Suppressor macrophage treated with lipopolysaccharide for 1 hour (primary cell): ENCODE results near the gene OR10T2.
"Not testable (repeated sequence)": the region's sequence is repeated elsewhere in the genome, so short reads cannot be mapped to it uniquely, and the experiment has no call there.

Experiments used
- DNase-seq, 3 donors: peaks; one replicate each; pipeline ENCODE4 v3.0.0-alpha.2; 2020 to 2022

OR10T2 gene

GRCh38 chr1:158398818-158399514 is at the start of gene OR10T2:
TSS of gene OR10T2 (minus strand) at chr1:158399466. CDS start at chr1:158399466, 0 bp downstream.
- DNase-seq: no peak

- no peak for DNase-seq
These were observed 46.1 kb upstream of the OR10T2 start for GRCh38 chr1:158445376-158445775.

GRCh38 chr1:158434741-158435140 is 35.5 kb upstream of the OR10T2 start:
- peak; percentile 7 to 41 (median 30) for DNase-seq

- DNase-seq: peak; percentile 32 to 64 (median 49)
These were observed 30.9 kb upstream of the OR10T2 start for GRCh38 chr1:158430163-158430562.

DNA sequence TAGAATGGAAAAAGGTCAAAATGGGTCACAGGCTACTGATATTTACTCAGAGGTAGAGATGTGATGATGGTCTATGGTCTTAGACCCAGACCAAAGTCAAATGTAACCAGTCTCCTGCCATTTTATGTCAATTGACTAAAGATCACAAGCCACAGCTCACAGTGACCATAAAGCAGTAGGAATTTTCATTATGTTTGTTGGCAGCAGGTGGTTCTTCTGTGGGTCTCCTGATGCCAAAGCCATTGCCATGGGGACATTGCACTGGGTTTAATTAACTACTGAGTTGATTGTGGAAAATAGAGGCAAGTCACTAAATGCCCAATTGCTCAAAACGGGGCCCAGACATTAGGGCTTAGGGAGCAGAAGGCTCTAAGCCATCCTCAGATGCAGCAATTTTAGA is 26.9 kb upstream of the OR10T2 start, which contains the start of gene OR10K2:
TSS of gene OR10K2 (minus strand) at position 101 of the 400 bp plus-strand sequence. CDS start 5,371 bp downstream, outside the sequence.
- no peak for DNase-seq

GRCh38 chr1:158425027-158425426 is 25.8 kb upstream of the OR10T2 start:
- DNase-seq: peak in 1 of 3 donors; percentile 23

GRCh38 chr1:158422212-158422611 is 22.9 kb upstream of the OR10T2 start:
- no peak for DNase-seq

GRCh38 chr1:158417586-158417985 is 18.3 kb upstream of the OR10T2 start:
- no peak for DNase-seq

DNA sequence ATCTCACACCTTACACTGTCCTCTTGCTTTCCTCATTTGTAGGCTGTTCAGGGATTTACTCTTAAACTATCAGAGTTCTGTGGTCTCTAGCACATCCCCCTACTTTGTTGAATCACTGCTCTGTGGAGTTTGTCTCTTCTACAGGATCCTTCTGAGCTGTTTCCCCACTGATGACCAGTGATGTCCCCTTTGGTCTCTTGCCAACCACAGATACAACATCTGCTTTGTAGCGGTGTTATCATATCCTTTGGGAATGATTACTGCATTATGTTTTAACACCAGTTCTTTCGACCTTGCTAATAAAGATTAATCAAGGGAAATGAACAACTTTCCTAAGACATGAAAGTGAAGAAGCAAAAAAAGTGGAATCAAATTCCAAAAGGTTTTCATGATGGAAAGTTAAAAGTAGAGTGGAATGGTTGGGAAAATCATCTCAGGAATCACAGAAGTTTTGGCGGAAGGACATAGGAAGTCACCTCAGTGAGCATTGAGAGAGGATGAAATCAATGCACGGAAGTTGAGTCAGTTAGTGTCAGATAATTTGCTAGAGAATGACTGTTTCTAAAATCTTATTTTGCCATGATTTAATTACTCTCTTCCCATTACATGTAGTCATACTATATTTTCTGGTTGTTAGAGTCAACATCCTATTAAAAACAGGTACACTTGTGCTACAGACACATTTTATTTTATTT is 15.5 kb upstream of the OR10T2 start:
- no peak for DNase-seq

DNA sequence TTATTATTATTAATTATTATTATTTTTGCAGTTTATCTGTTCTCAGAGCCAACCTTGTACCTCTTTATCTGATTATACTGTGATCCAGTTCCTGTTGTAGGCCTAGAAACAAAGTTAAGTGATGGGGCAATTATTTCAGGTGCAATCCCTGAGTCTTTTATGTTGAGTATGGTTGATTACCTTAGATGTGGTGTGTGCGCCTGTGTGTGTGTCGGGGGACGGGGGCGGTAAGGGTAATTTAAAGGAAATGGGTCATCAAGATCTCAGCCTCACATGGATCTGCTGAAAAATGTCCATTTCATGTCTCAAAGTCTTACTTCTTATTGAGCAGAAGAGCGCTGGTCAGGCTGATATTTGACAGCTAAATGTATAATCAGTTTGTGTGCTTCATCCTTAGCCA is 7.8 kb upstream of the OR10T2 start:
- no peak for DNase-seq

DNA sequence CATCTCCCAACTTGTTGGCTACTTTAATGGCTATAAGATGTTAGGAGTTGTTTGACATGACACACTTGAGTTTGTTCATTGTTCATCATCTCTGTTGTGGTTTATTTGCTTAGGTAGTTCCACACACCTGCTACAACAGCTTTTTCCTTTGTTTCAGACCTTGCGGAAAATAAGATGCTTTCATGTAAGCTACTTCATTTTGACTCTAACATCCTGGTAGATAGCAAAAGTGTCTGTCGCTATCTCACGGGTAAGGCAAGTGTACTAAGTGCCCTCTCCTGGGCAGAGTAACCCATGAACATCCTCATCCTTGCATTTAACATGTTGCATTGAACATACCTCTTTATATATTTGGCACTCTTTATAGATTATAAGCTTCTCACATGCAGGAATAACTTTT is 1.6 kb upstream of the OR10T2 start:
- DNase-seq: no peak

DNA sequence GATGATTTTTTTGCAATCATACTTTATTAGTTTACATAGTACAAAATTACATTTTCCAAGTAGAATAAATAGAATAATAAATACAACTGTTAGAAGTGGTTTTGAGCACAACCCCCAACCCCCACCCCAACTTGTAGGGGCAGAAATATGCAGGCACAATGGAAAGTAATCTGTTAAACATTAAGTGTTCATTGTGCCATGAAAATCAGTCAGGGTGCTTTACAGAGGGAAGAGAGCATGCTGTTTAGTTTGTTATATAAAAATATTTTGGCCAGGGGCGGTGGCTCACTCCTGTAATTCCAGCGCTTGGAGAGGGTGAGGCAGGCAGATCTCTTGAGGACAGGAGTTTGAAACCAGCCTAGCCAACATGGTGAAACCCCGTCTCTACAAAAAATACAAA is 2.6 kb downstream of the OR10T2 start:
- DNase-seq: no peak

GRCh38 chr1:158393476-158393875 is 5.8 kb downstream of the OR10T2 start:
- DNase-seq: peak; percentile 63 to 78 (median 72)

DNA sequence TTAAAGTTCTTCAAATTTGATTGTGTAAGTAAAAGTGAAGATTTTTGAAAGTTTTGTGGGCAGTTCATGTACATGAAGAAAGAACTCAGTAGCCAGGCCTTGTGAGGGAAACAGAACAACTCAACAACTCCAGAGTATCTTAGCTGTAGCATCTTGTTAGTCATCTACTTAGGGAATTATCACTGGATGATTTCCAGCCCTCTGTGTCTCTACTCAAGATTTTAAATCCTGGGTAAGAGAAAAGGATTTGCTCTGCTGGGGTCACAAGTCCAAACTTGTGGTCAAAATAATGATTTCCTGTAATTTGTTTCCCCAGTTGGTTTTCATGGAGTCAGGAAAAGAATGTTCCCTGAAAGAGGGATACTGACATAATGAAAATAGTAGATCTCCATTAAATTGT is 8.2 kb downstream of the OR10T2 start:
- DNase-seq: peak in 2 of 3 donors; percentile 3 to 25

GRCh38 chr1:158390331-158390730 is 8.9 kb downstream of the OR10T2 start:
- DNase-seq: no peak

DNA sequence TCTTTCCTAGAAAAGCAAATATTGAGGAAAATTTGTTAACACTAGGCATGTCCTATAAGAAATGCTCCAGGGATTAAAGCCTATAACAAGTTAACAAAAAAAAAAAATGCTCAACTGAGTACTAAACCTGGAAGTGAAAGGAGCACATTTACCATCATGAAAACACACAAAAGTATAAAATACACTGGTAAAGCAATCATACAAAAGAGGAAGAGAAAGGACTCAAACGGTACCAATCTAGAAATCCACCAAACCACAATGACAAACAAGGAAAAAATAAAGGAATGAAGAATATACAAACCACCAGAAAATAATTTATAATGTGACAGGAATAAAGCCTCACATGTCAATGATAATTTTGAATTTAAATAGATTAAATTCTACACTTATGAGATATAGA is 24.4 kb downstream of the OR10T2 start:
- peak in 2 of 3 donors; percentile 29 to 42 for DNase-seq

GRCh38 chr1:158374101-158374500 is 25.2 kb downstream of the OR10T2 start:
- DNase-seq: not testable (repeated sequence)

GRCh38 chr1:158371188-158371953 is 27.9 kb downstream of the OR10T2 start:
- DNase-seq: no peak

- DNase-seq: no peak
These were observed 32.5 kb downstream of the OR10T2 start for GRCh38 chr1:158366783-158367182.

- no peak for DNase-seq
These were observed 36.3 kb downstream of the OR10T2 start for GRCh38 chr1:158362941-158363340.

DNA sequence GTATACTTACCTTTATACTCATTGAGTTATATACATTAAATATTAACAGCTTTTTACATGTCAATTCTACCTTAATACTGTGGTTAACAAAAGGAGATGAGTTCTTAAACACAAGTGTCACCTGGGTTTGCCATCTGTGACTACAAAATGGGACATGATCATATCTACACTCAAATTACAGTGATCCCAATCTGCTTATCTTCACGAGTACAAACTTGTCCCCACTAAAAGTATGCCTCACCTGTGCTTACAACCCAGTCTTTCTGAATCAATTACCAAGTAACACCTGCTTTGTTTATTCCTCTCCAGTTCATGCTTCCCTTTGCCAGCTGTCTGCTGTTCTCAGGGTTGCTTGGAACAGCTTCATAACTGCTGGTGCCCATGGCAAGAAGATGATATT is 36.8 kb downstream of the OR10T2 start:
- no peak for DNase-seq

- no peak for DNase-seq
These were observed 41.8 kb downstream of the OR10T2 start for GRCh38 chr1:158357441-158357840.

DNA sequence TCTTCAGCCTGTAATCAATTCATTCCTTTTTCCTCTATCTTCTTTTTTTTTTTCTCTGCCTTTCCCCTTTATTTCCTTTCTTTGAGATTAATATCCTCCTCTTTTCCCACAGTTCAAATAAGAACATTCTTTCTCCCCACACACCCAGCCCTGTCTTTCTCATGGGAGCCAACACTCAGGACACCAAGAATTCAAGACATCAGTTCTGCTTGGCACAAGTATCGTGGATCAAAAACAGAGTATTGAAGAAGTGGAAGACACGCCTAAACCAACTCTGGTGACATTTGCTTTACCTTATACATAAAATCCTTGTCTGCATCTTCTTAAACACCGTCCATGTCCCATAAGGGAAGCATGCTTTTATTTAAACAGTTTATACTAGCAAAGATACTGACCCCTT is 42.6 kb downstream of the OR10T2 start:
- no peak for DNase-seq
